Non-pigmented ciliary epithelial cell (primary cell): ENCODE results near the gene RNF5.
A peak's percentile ranks its signal among the peaks of the same experiment; 100 is the strongest.
"Not testable (repeated sequence)": the region's sequence is repeated elsewhere in the genome, so short reads cannot be mapped to it uniquely, and the experiment has no call there.

ENCODE experiments used
- DNase-seq: peaks from one replicate; pipeline ENCODE4 v3.0.0-alpha.2; 2010; ENCODE audit warnings: low read depth

Gene RNF5

DNA sequence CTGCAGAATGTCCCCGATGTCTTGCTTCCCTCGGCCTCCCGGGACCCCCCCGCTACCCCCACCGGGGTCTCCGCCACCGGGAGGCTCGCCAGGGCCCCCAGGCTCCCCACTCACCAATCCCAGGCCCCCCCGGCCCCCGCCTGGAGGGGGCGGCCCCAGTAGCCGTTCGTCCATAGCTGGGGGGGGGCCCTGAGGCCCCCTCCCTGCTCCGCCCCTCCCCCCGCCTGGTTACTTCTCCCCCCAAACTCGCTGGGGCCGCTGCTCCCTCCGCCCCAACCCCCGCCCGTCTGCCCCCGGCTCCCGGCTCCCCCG lies 11.5 kb downstream of the RNF5 start:
- no peak for DNase-seq

DNA sequence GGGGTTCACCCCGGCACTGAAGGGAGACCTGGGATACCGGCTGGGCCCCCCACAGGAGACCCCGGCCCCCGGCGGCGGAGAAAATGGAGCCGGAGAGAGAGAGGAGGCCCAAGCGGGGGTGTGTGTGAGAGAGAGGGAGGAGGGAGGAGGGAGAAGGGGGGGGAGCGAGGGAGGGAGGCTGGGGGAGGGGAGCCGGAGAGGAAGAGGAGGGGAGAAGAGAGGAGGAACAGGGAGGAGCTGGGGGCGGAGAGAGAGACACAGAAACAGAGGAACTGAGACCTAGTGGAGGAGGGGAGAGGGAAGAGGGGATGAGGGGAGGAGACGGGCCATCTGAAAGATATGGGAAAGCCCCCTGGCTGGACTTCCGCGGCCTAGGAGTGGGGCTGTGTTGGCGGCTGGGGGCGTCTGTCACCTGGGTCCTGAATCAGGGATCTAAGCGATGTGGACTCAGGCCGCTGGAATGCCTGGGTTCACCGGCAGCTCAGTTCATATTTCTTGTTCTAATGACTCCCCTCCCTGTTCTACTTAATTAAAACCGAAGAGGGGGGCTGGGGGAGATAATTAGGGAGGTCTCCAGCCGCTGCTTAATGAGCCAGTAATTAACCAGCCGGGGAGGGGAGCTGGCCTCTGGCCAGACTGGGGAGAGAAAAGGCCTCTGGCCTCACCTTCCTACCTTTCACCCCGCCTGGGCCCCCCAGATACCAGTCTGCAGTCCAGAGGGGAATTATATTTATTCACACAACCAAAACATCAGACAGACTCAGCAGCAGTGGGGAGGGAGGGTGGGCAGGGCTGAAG lies 12.0 kb downstream of the RNF5 start, which contains the start of gene PBX2:
PBX2 (minus strand) TSS at position 149 of the 798 bp plus-strand sequence. CDS start 287 bp downstream, outside the sequence.
- no peak for DNase-seq

- no peak for DNase-seq
Observed at GRCh38 chr6:32190911-32191677, 12.9 kb downstream of the RNF5 start.

- no peak for DNase-seq
Observed at GRCh38 chr6:32191696-32192607, 13.7 kb downstream of the RNF5 start.

DNA sequence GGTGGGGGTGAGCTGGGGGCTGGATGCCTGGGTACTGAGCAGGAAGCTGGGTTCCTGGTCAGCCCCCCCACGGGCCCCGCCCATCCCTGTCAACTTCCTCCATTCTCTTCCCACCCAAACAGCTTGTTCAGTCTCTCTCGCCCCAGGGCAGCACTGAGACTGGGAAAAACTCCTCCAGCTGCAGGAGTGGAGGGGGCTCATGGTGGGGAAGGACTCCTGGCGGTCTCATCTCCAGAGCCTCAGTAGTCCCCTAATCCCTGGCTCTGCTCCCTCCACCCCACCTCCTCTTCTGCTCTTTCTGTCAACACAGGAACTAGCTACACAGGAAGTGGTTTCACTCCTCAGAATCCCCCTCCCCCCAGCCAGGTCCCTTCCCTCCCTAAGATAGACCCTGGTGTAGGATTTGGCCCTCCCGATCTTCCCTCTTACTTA lies 14.4 kb downstream of the RNF5 start, which contains the start of gene GPSM3:
GPSM3 (minus strand) TSS at position 36 of the 432 bp plus-strand sequence. CDS start 130 bp downstream, outside the sequence.
- DNase-seq: no peak

GRCh38 chr6:32193096-32193495 lies 14.9 kb downstream of the RNF5 start:
- not testable (repeated sequence) for DNase-seq

DNA sequence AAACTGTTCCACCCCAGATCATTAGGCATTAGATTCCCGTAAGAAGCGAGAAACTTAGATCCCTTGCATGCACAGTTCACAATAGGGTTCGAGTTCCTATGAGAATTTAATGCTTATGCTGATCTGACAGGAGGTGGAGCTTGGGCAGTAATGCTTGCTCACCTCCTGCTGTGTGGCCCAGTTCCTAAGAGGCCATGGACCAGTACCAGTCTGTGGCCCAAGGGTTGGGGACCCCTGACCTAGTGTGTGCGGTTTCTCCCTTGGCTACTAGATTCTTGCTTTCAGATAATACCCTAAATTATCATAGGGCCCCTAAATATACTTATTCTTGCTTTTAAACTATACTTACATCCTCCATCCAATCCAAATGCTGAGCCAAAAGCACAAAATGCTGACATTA lies 16.2 kb downstream of the RNF5 start:
- no peak for DNase-seq

DNA sequence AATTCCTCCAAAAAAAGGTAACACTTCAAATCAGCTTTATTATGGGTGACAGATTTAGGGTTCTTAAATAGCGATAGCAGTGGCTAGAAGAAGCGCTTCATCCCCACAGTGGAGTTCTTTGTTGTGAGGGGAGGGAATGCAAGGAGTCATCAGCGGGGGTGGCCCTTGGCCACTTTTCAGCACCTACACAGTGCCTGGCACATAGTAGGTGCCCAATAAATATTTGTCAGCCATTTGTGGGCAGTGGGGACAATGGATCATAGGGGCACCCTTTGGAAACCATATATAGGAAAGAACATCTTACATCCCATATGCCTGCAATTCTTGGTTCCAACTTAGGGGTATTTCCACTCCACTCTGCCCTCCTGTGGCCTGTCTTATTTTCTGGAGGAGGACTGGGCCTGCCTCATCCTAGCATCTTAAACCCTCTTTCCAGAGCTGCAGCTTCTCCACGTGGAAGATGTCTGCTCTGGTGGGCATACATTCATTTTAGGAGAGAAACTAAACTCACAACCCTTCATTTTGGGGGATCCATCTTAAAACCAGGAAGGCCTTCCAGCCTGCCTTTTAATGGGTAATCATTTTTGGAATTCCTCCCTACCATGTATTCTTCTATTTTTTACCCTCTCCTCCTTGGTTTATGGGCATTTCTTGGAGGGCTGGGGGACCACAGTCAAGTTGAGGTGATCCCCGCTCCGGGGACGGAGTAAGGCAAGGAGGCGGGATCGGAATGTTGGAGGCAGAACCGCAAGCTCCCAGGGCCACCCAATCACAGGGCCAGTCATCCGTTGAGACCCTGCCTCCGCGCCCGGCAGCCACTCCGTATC lies 16.8 kb downstream of the RNF5 start:
- DNase-seq: no peak

- peak; percentile 98 for DNase-seq
Observed at GRCh38 chr6:32195652-32195901, 17.4 kb downstream of the RNF5 start.

GRCh38 chr6:32195902-32196681 lies 17.9 kb downstream of the RNF5 start:
- no peak for DNase-seq

DNA sequence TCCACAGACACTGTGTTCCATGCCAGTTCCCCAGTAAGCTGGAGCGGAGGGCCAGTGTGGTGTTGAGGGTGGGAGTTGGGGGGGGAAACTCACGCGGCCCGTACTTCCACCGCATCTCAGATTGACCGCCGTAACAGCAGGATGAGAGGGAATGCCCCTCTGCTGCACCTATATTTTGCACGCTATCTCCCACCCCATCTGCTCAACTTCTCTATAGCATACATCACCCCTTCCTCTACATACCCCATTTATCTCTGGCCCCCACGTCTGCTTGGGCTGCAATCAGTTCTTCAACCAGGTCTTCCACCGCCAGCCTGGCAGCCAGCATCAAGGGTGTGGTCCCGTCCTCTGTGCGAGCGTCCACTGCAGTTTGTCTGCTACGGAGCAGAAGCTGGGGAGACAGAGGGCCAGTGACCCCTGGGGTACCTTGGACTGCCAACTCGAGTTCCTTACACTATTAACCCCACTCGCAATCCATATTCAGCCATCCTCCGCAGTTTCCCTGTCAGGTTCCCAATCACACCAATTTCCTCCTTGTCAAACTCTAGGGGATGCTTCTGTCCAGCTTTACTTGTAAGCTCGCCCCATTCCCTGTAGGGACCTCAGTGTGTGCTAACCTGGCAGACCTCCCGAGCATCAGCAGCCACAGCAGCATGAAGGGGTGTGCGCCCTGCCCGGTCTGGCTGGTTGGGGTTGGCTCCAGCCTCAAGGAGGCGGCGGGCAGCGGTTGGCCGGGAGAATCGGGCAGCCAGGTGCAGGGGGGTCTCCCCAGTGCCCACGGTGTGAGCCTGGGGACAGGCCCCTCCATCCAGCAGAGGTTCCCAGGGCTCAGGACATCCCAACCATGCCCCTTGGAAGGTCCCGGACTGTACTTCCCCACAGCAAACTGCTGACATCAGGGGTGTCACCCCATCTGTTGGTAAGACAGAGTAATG lies 18.7 kb downstream of the RNF5 start:
- DNase-seq: no peak

DNA sequence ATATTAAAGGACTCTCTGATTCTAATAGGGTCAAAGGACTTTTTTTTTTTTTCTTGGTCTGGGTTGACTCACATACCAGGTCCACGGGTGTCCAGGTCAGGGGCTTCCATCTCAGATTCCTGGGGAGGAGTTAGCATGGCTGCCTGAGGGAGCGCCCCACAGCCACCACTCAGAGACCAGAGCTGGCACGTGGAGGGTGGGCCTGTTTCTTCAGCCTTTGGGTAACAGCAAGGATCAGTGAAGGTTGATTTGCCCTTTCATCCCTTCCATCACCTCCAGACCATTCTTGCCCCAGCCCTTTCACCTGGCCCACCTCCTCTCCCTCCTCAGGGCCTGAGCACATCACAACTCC lies 20.1 kb downstream of the RNF5 start:
- no peak for DNase-seq

DNA sequence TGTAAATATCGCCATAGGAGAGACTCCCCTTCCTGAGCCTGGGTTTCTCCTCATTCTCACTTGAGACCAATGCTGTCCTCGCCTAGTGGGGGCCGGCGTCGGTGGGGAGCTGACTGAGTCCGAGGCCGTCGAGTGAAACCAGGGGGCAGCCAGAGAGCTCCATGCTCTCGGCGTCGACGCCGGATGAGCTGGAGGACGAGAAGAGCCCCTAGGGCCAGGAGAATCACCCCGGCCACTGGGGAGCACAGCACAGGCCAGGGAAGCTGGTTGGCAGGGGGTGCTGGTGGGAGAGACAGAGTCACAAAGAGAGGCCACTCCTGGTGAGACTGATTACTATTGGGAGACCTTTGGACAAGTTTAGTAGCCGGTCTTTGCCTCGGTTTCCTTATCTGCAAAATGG lies 20.7 kb downstream of the RNF5 start:
- no peak for DNase-seq

DNA sequence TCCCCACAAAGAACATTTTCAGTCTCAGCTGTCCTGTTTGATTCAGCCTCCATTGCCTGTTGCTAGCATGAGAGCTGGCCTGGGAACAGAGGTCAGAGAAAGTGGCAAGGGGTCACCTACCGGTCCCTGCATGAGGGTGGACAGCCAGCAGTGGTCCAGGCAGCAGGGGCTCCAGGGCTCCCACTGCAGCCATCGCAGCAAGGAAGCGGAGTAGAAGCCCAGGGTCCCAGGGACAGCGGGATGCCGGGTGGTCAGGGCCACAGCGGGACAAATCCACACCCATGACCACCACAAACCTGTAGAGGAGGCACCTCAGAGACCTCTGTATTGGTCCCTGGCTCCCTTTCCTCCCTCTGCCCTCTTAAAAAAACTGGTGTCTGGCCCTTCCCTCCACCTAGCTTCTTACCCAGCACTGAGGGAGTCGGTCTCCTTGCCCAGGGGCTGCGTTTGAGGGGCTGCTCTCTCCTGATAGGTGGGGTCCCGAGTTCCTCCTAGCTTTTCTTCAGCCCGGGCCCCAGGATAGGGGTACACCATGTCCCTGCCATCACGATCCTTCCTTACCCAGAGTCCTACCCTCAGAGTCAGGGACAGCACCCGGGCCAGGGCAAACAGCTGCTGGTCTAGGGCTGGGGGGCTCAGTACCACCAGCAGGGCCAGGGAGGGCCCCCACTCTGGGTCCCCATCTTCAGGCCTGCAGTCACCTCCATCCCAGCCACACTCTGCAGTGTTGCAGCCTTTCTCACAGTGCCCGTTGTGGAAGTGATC lies 22.7 kb downstream of the RNF5 start:
- DNase-seq: no peak

DNA sequence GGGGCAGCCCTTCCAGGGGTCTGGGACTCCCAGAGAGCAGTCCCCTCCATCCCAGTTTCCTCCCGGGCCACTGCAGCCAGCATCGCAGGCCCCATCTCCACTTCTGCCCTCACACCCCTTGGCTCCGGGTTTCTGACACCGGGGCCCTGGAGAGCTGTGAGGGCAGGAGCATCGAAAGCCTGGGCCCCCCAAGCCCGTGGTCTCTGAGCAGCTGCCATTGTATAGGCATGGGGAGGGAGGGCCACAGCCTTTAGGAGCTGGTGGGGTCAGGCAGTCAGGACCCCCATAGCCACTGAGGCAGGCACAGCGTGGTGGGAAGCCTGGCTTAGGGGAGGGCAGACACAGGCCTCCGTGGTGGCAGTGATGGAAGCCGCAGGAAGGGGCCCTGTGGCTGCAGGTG lies 24.0 kb downstream of the RNF5 start:
- DNase-seq: no peak

DNA sequence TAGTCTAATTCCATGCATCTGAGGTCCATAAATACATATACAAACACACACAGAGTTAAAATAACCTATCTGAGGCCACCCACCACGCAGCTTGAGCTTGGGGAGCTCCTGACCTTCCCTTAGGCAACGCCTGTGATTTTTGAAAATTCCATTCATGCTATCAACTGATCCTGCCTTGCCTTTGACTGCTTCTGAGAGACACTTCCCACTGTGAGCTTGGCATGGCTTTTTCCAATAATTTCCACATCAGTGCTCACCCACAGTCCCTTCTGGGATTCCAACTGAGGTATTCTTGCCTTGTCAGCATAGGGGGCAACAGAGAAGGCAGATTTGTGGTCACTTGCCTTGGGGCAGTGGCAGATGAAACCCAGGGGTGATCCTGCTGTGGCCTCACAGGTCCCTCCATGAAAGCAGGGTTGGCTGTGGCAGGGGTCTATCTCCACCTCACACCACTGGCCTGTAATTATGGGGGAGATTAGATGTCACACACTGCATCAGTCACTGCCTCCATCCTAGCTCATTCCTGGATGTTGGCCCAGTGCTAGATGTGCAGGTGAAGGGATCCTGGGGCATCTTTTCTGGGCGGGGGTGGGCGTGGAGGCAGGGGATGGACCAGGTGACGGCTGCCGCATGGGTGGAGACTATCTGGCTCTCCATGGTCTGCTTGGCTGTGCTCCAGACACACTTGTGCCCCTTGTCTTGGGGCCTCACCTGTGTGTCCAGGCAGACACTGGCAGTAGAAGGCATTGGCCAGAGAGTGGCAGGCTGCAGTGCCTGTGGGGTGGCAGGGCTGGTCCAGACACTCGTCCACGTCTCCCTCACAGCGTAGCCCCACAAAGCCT lies 25.4 kb downstream of the RNF5 start:
- DNase-seq: no peak

- no peak for DNase-seq
Observed at GRCh38 chr6:32204268-32204715, 26.1 kb downstream of the RNF5 start.

- DNase-seq: no peak
Observed at GRCh38 chr6:32208996-32209395, 30.8 kb downstream of the RNF5 start.
